ENCODE data around the gene ATG4B.

The ATG4B gene

GRCh38 chr2:241680044-241680443 lies 42.6 kb downstream of the ATG4B start:
- H3K79me2 ChIP-seq (ENCODE audit: insufficient read depth, low read length), result peaks cover 7% of the 10 kb centered on the region; the same call in 1 of the 2 replicates
- no peak overlapping the region for H3K4me3 ChIP-seq (ENCODE audit: low read depth, low read length, poor library complexity, severe bottlenecking)
- H3K9me3 ChIP-seq (ENCODE audit: low read length), result no peaks in the 10 kb centered on the region
- H3K27me3 ChIP-seq (ENCODE audit: insufficient read depth, low read length), result no peaks in the 10 kb centered on the region
- H3K4me1 ChIP-seq (ENCODE audit: insufficient read depth, low read length, severe bottlenecking), result no peaks in the 10 kb centered on the region
- no peak overlapping the region for H3K9ac ChIP-seq (ENCODE audit: low read length)
- no peaks in the 10 kb centered on the region for H4K20me1 ChIP-seq (ENCODE audit: insufficient read depth, low read length)
- H3K27ac ChIP-seq (ENCODE audit: low read depth, low read length, poor library complexity, severe bottlenecking), result no peak overlapping the region
- H3K4me2 ChIP-seq (ENCODE audit: low read length), result no peak overlapping the region
- no peak overlapping the region for H2AFZ ChIP-seq (ENCODE audit: low read length)
- peaks cover 99% of the 10 kb centered on the region for H3K36me3 ChIP-seq (ENCODE audit: insufficient read depth, low read length)
- TF ChIP-seq CTCF (IDR thresholded peaks at IDR 0.05; ENCODE audit: low read length), result no peak
- no peak for TF ChIP-seq EZH2 (IDR thresholded peaks at IDR 0.05; ENCODE audit: borderline replicate concordance, low read length)
- H3K9me2 ChIP-seq (ENCODE audit: low read depth, low read length), result no peaks in the 10 kb centered on the region
- no peaks in the 10 kb centered on the region for H3F3A ChIP-seq (ENCODE audit: insufficient read depth, low read length)

GRCh38 chr2:241680827-241681599 lies 43.5 kb downstream of the ATG4B start:
- TF ChIP-seq CTCF (IDR thresholded peaks at IDR 0.05; ENCODE audit: low read length) (no peak), EZH2 (IDR thresholded peaks at IDR 0.05; ENCODE audit: borderline replicate concordance, low read length) (no peak)
- Histone ChIP-seq H3K4me2 (ENCODE audit: low read length) (no peak overlapping the region), H3K36me3 (ENCODE audit: insufficient read depth, low read length) (peaks cover 93% of the 10 kb centered on the region), H3K27me3 (ENCODE audit: insufficient read depth, low read length) (no peaks in the 10 kb centered on the region), H3K27ac (ENCODE audit: low read depth, low read length, poor library complexity, severe bottlenecking) (no peak overlapping the region), H3F3A (ENCODE audit: insufficient read depth, low read length) (no peaks in the 10 kb centered on the region), H3K79me2 (ENCODE audit: insufficient read depth, low read length) (peaks cover 14% of the 10 kb centered on the region), H3K9ac (ENCODE audit: low read length) (no peak overlapping the region), H3K9me2 (ENCODE audit: low read depth, low read length) (no peaks in the 10 kb centered on the region), H4K20me1 (ENCODE audit: insufficient read depth, low read length) (no peaks in the 10 kb centered on the region), H3K4me1 (ENCODE audit: insufficient read depth, low read length, severe bottlenecking) (peaks cover 7% of the 10 kb centered on the region), H3K9me3 (ENCODE audit: low read length) (no peaks in the 10 kb centered on the region), H2AFZ (ENCODE audit: low read length) (no peak overlapping the region), H3K4me3 (ENCODE audit: low read depth, low read length, poor library complexity, severe bottlenecking) (no peak overlapping the region)

GRCh38 chr2:241686324-241686649 lies 48.8 kb downstream of the ATG4B start:
- Histone ChIP-seq H3K4me1 (ENCODE audit: insufficient read depth, low read length, severe bottlenecking) (peaks cover 25% of the 10 kb centered on the region), H3K27ac (ENCODE audit: low read depth, low read length, poor library complexity, severe bottlenecking) (peak overlapping the region; percentile 26), H3K27me3 (ENCODE audit: insufficient read depth, low read length) (no peaks in the 10 kb centered on the region), H2AFZ (ENCODE audit: low read length) (no peak overlapping the region), H3F3A (ENCODE audit: insufficient read depth, low read length) (no peaks in the 10 kb centered on the region), H3K4me2 (ENCODE audit: low read length) (peak overlapping the region; percentile 94), H4K20me1 (ENCODE audit: insufficient read depth, low read length) (no peaks in the 10 kb centered on the region), H3K36me3 (ENCODE audit: insufficient read depth, low read length) (peaks cover 59% of the 10 kb centered on the region), H3K79me2 (ENCODE audit: insufficient read depth, low read length) (peaks cover 28% of the 10 kb centered on the region), H3K9ac (ENCODE audit: low read length) (peak overlapping the region; percentile 97), H3K9me2 (ENCODE audit: low read depth, low read length) (no peaks in the 10 kb centered on the region), H3K9me3 (ENCODE audit: low read length) (no peaks in the 10 kb centered on the region), H3K4me3 (ENCODE audit: low read depth, low read length, poor library complexity, severe bottlenecking) (peak overlapping the region; percentile 95)
- TF ChIP-seq EZH2 (IDR thresholded peaks at IDR 0.05; ENCODE audit: borderline replicate concordance, low read length), result no peak
- no peak for TF ChIP-seq CTCF (IDR thresholded peaks at IDR 0.05; ENCODE audit: low read length)
